Large intestine (tissue), 12 donors: ENCODE measurements around the gene HMSD. TPM values are rescaled to one million over a fixed set of nuclear protein-coding genes. Genes with fewer than 3 reads are reported as not detected.

ENCODE experiments used
- DNase-seq, 2 donors: peaks; one replicate each; pipeline versions ENCODE4 v3.0.0 to v3.0.0-alpha.2; 2013
- H3K27ac ChIP-seq: one replicate; pipeline ENCODE4 v1.5.1; 2013; ENCODE audit warnings: low read length
- H3K27me3 ChIP-seq: 2 replicates; pipeline ENCODE4 v1.6.1; 2013; ENCODE audit warnings: low read length; ENCODE audit not compliant: control insufficient read depth, insufficient read depth
- H3K36me3 ChIP-seq: 2 replicates; pipeline ENCODE4 v1.6.1; 2013; ENCODE audit warnings: low read length; ENCODE audit not compliant: control insufficient read depth, insufficient read depth
- H3K4me1 ChIP-seq: one replicate; pipeline ENCODE4 v1.6.1; 2013; ENCODE audit warnings: low read length; ENCODE audit not compliant: control insufficient read depth, insufficient read depth
- H3K4me3 ChIP-seq: one replicate; pipeline ENCODE4 v1.5.1; 2013; ENCODE audit warnings: low read length
- H3K9me3 ChIP-seq: one replicate; pipeline ENCODE4 v1.6.1; 2013; ENCODE audit warnings: mild to moderate bottlenecking, low read depth, low read length, moderate library complexity; ENCODE audit not compliant: control insufficient read depth
- WGBS: methylation state at CpG from one replicate; pipeline ENCODE4 v1.1.5; 2013; ENCODE audit warnings: low lambda C conversion rate; ENCODE audit not compliant: insufficient coverage; 5-methylcytosine and 5-hydroxymethylcytosine counted together
- long read RNA-seq, 11 donors: transcript quantifications; one replicate each; lab custom pipeline, GENCODE V29; 2026
- polyA plus RNA-seq: library from polyadenylated mRNA; unstranded; fragments of 120-200 nt; gene quantifications from one replicate; pipeline ENCODE4 v1.2.1, GENCODE V29; 2013

Gene HMSD, protein sequence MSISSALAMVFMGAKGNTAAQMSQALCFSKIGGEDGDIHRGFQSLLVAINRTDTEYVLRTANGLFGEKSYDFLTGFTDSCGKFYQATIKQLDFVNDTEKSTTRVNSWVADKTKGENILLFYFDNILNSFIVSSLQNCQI
- 2.5 TPM for polyA plus RNA-seq
- long read RNA-seq, donor 1 = 0 reads
- long read RNA-seq, donor 2, partial matches to known transcripts = 0 of 2 reads
- long read RNA-seq, donor 2, other reads (novel, unspliced or antisense) = 0 of 2 reads
- long read RNA-seq, donor 3 = 0 reads
- long read RNA-seq, donor 4 = 0 reads
- long read RNA-seq, donor 5, partial matches to known transcripts = 0 of 1 reads
- long read RNA-seq, donor 5, other reads (novel, unspliced or antisense) = 0 of 1 reads
- long read RNA-seq, donor 6 = 0 reads
- long read RNA-seq, donor 7, partial matches to known transcripts = 0 of 1 reads
- long read RNA-seq, donor 7, other reads (novel, unspliced or antisense) = 0 of 1 reads
- long read RNA-seq, donor 8 = 0 reads
- long read RNA-seq, donor 9 = 0 reads
- long read RNA-seq, donor 10 = 0 reads
- long read RNA-seq, donor 11 = 0 reads

- H3K27ac ChIP-seq = no peak within 1 kb of the TSS
- no peaks in the 10 kb centered on the region for H3K4me1 ChIP-seq
- H3K9me3 ChIP-seq = no peaks in the 10 kb centered on the region
- no peaks in the 10 kb centered on the region for H3K36me3 ChIP-seq
- DNase-seq = peak in 1 of 2 donors; percentile 24
- peaks cover 5% of the 10 kb centered on the region for H3K27me3 ChIP-seq
- H3K4me3 ChIP-seq = no peak within 1 kb of the TSS
- WGBS = no CpG with 5 or more reads among the region's 35 CpGs
Measured at GRCh38 chr18:63949068-63949737, at the start of gene HMSD. TSS of gene HMSD (plus strand) at chr18:63949301. CDS start at chr18:63953456, 4,155 bp downstream.

GRCh38 chr18:63903851-63904570 is 45.1 kb upstream of the HMSD start:
- no peak overlapping the region for H3K27ac ChIP-seq
- H3K4me1 ChIP-seq = no peaks in the 10 kb centered on the region
- H3K36me3 ChIP-seq = no peaks in the 10 kb centered on the region
- WGBS = no CpG with 5 or more reads among the region's 1 CpG
- no peak for DNase-seq
- no peak overlapping the region for H3K4me3 ChIP-seq
- H3K9me3 ChIP-seq = no peaks in the 10 kb centered on the region
- H3K27me3 ChIP-seq = no peaks in the 10 kb centered on the region

DNA sequence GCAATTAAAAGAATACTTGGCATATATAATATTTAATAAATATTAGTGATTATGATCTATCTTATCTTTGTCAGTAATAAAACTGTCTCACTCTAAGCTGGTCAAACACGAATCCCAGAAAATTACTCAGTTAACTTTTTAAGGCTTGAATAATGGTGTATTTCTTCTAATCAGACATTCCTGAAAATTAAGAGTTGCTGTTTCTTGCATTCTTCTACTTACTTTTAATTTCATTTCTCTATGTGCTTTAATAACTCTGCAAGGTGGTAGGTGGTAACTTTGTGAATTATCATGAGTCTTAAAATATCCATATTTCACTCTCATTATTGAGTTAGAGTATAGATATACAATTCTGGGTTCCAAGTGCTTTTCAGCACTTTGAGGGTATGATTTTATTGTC is 44.4 kb upstream of the HMSD start:
- DNase-seq = no peak
- WGBS = 40% methylated on average over 1 of the region's 1 CpG
- H3K4me1 ChIP-seq = no peaks in the 10 kb centered on the region
- H3K4me3 ChIP-seq = no peak overlapping the region
- no peaks in the 10 kb centered on the region for H3K36me3 ChIP-seq
- no peaks in the 10 kb centered on the region for H3K27me3 ChIP-seq
- H3K9me3 ChIP-seq = no peaks in the 10 kb centered on the region
- no peak overlapping the region for H3K27ac ChIP-seq

- H3K9me3 ChIP-seq = no peaks in the 10 kb centered on the region
- no peak overlapping the region for H3K27ac ChIP-seq
- H3K4me3 ChIP-seq = no peak overlapping the region
- H3K4me1 ChIP-seq = no peaks in the 10 kb centered on the region
- DNase-seq = no peak
- no peaks in the 10 kb centered on the region for H3K27me3 ChIP-seq
- H3K36me3 ChIP-seq = no peaks in the 10 kb centered on the region
- no CpG with 5 or more reads among the region's 2 CpGs for WGBS
Measured at GRCh38 chr18:63905361-63905760, 43.7 kb upstream of the HMSD start.

- Histone ChIP-seq H3K9me3 (no peaks in the 10 kb centered on the region), H3K36me3 (no peaks in the 10 kb centered on the region), H3K27me3 (no peaks in the 10 kb centered on the region), H3K27ac (no peak overlapping the region), H3K4me3 (no peak overlapping the region), H3K4me1 (no peaks in the 10 kb centered on the region)
- no peak for DNase-seq
- WGBS = no CpG with 5 or more reads among the region's 1 CpG
Measured at GRCh38 chr18:63906056-63906455, 43.0 kb upstream of the HMSD start.

GRCh38 chr18:63907664-63908063 is 41.4 kb upstream of the HMSD start, which contains the start of gene SERPINB10:
TSS of gene SERPINB10 (plus strand) at chr18:63907958. CDS start at chr18:63915511, 7,553 bp downstream.
- Histone ChIP-seq H3K27me3 (no peaks in the 10 kb centered on the region), H3K27ac (no peak within 1 kb of the TSS), H3K4me3 (no peak within 1 kb of the TSS), H3K36me3 (no peaks in the 10 kb centered on the region), H3K4me1 (no peaks in the 10 kb centered on the region), H3K9me3 (no peaks in the 10 kb centered on the region)
- no peak for DNase-seq

DNA sequence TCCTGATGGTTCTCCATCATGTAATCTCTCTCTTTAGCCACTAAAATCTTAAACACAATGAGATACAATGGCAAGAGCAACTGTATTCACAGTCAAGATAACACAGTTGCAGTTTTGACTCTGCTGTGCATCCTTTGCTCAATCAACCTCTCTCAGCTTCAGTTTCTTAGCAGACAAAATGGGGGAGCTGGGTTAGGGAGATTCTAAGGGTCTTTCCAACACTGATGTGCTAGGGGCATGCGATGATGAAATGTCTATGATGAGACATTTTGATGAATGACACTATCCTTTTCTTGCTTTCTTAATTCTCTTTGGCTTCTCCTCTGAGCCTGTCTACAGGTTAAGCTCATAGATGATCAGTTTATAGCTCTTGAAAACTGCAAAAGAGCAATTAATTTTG is 40.2 kb upstream of the HMSD start:
- Histone ChIP-seq H3K27ac (no peak overlapping the region), H3K4me1 (no peaks in the 10 kb centered on the region), H3K9me3 (no peaks in the 10 kb centered on the region), H3K4me3 (no peak overlapping the region), H3K36me3 (no peaks in the 10 kb centered on the region), H3K27me3 (no peaks in the 10 kb centered on the region)
- WGBS = no CpG with 5 or more reads among the region's 1 CpG
- DNase-seq = no peak

- Histone ChIP-seq H3K27ac (no peak overlapping the region), H3K9me3 (no peaks in the 10 kb centered on the region), H3K36me3 (no peaks in the 10 kb centered on the region), H3K4me1 (no peaks in the 10 kb centered on the region), H3K27me3 (no peaks in the 10 kb centered on the region), H3K4me3 (no peak overlapping the region)
- DNase-seq = no peak
- 100% methylated on average over 1 of the region's 2 CpGs for WGBS
Measured at GRCh38 chr18:63909870-63910269, 39.2 kb upstream of the HMSD start.

DNA sequence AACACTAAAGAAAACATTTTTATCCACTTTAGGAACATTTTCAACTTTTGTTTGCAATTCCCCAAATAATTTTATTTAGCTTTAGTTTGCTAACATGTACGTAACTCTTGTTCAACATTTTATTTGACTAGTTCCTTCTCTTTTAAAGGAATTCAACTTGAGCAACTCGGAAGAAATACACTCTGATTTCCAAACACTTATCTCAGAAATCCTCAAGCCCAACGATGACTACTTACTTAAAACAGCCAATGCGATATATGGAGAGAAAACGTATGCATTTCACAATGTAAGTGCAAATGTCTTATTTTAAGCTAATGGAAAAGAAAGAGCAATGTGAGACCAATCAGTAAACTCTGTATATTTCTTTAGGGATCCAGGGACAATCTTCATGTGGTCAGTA is 31.3 kb upstream of the HMSD start:
- Histone ChIP-seq H3K27me3 (no peaks in the 10 kb centered on the region), H3K4me3 (no peak overlapping the region), H3K27ac (no peak overlapping the region), H3K4me1 (no peaks in the 10 kb centered on the region), H3K36me3 (no peaks in the 10 kb centered on the region), H3K9me3 (no peaks in the 10 kb centered on the region)
- no peak for DNase-seq
- 100% methylated on average over 1 of the region's 5 CpGs for WGBS

DNA sequence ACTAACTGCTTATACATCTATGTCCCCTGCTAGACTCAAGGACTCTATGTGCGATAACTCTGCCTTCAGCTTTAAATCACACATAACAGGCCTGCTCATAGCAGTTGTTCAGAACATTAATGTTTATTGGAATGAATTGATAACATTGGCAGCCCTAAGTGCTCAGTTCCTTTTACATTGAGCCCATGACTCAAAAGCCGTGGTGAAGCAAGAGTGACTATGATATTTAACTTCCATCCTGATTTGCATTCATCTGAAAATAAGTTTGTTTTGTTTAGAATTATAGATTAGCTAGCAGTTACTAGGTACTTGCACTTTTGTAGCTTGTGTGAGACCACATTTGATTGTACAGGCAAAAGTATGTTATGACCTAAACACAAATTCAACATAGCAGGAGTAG is 27.1 kb upstream of the HMSD start:
- DNase-seq = no peak
- Histone ChIP-seq H3K4me3 (no peak overlapping the region), H3K4me1 (no peaks in the 10 kb centered on the region), H3K27me3 (no peaks in the 10 kb centered on the region), H3K36me3 (no peaks in the 10 kb centered on the region), H3K27ac (no peak overlapping the region), H3K9me3 (no peaks in the 10 kb centered on the region)
- no CpG with 5 or more reads among the region's 2 CpGs for WGBS
